ENCODE measurements around the gene RBM33.

DNA sequence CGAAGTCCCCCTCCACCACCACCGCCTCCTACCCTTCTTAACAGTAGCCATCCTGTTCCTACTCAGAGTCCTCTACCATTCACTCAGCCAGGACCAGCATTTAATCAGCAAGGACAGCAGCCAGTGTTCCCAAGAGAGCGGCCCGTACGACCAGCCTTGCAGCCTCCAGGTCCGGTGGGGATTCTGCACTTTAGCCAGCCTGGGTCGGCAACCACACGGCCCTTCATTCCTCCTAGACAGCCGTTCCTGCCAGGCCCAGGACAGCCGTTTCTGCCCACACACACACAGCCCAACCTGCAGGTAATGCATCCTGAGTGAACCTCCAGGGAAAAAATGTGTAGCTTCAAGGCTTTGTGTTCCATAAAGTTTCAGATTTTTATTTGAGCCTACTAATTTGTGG lies 93.6 kb downstream of the RBM33 start:
- TF ChIP-seq, protein P1, sequence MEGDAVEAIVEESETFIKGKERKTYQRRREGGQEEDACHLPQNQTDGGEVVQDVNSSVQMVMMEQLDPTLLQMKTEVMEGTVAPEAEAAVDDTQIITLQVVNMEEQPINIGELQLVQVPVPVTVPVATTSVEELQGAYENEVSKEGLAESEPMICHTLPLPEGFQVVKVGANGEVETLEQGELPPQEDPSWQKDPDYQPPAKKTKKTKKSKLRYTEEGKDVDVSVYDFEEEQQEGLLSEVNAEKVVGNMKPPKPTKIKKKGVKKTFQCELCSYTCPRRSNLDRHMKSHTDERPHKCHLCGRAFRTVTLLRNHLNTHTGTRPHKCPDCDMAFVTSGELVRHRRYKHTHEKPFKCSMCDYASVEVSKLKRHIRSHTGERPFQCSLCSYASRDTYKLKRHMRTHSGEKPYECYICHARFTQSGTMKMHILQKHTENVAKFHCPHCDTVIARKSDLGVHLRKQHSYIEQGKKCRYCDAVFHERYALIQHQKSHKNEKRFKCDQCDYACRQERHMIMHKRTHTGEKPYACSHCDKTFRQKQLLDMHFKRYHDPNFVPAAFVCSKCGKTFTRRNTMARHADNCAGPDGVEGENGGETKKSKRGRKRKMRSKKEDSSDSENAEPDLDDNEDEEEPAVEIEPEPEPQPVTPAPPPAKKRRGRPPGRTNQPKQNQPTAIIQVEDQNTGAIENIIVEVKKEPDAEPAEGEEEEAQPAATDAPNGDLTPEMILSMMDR (IDR thresholded peaks at IDR 0.05): no peak
- TF ChIP-seq POLR2A (IDR thresholded peaks at IDR 0.05): no peak
